CD4-positive, CD25-positive, alpha-beta regulatory T cell (primary cell): ENCODE measurements around the gene MAPK1. TPM values are rescaled to one million over a fixed set of nuclear protein-coding genes. Genes with fewer than 3 reads are reported as not detected.
"Not testable (repeated sequence)": the region's sequence is repeated elsewhere in the genome, so short reads cannot be mapped to it uniquely, and the experiment has no call there.

Experiments used
- ATAC-seq, 2 donors: fragments of 150-1000 bp; cut with Tn5 transposase; one replicate each; pipeline ENCODE4 v1.10.0; 2021; ENCODE audit warnings: low read depth in 2 of 2, moderate number of reproducible peaks in 2 of 2, moderate library complexity in 1 of 2
- DNase-seq, 3 donors: peaks; one replicate each; pipeline versions ENCODE4 v3.0.0 to v3.0.0-alpha.2; 2012 to 2022; ENCODE audit warnings: mixed read lengths in 1 of 3
- H3K27ac ChIP-seq: one replicate; pipeline ENCODE4 v1.7.0; 2013; ENCODE audit warnings: mild to moderate bottlenecking, low read length; ENCODE audit not compliant: insufficient read depth, poor library complexity, severe bottlenecking
- H3K27me3 ChIP-seq: one replicate; pipeline ENCODE4 v1.7.0; 2013; ENCODE audit warnings: low read length; ENCODE audit not compliant: control insufficient read depth, insufficient read depth
- H3K36me3 ChIP-seq: one replicate; pipeline ENCODE4 v1.7.0; 2013; ENCODE audit warnings: mild to moderate bottlenecking, low read length, moderate library complexity; ENCODE audit not compliant: control insufficient read depth, insufficient read depth
- H3K4me1 ChIP-seq: 2 replicates; pipeline ENCODE4 v1.7.0; 2013; ENCODE audit warnings: mild to moderate bottlenecking, low read length; ENCODE audit not compliant: insufficient read depth, control insufficient read depth, poor library complexity, severe bottlenecking
- H3K4me3 ChIP-seq: one replicate; pipeline ENCODE4 v1.7.0; 2013; ENCODE audit warnings: low read depth, mild to moderate bottlenecking, low read length, moderate library complexity
- H3K9me3 ChIP-seq, 2 experiments: 1 replicate in 1 of 2; 2 replicates in 1 of 2; pipeline ENCODE4 v1.7.0; 2013; ENCODE audit warnings: low read length in 2 of 2, mild to moderate bottlenecking in 1 of 2, moderate library complexity in 1 of 2; ENCODE audit not compliant: control insufficient read depth in 2 of 2
- H3K27ac Mint-ChIP-seq, 3 donors: one replicate each; pipeline ENCODE4 v1.8.0; 2020 to 2022; ENCODE audit warnings: mild to moderate bottlenecking in 3 of 3, mixed read lengths in 3 of 3, moderate library complexity in 2 of 3
- H3K27me3 Mint-ChIP-seq: one replicate; pipeline ENCODE4 v1.8.0; 2022; ENCODE audit warnings: mild to moderate bottlenecking, mixed read lengths
- H3K36me3 Mint-ChIP-seq: one replicate; pipeline ENCODE4 v1.8.0; 2020; ENCODE audit warnings: mixed read lengths
- H3K4me1 Mint-ChIP-seq, 4 donors: one replicate each; pipeline ENCODE4 v1.8.0; 2020 to 2022; ENCODE audit warnings: mixed read lengths in 4 of 4, mild to moderate bottlenecking in 1 of 4
- H3K4me3 Mint-ChIP-seq, 4 donors: one replicate each; pipeline ENCODE4 v1.8.0; 2020 to 2022; ENCODE audit warnings: mild to moderate bottlenecking in 4 of 4, mixed read lengths in 4 of 4, moderate library complexity in 3 of 4
- H3K9me3 Mint-ChIP-seq, 7 donors: one replicate each; pipeline ENCODE4 v1.8.0; 2020 to 2022; ENCODE audit warnings: mixed read lengths in 7 of 7, mild to moderate bottlenecking in 3 of 7, moderate library complexity in 2 of 7
- polyA plus RNA-seq, 4 donors: library from polyadenylated mRNA; unstranded; fragments of 300-500 nt; fragmentation: Illumina TruSeq; gene quantifications; one replicate each; pipeline ENCODE4 v1.2.3, GENCODE V29; 2021
- total RNA-seq: library from RNA; stranded (reverse); gene quantifications from one replicate; pipeline ENCODE4 v1.2.3, GENCODE V29; 2022

Gene MAPK1
- total and polyA plus RNA-seq, 5 donors from 2014 or later, result 46.5 to 88.0 (median 75.3) TPM

DNA sequence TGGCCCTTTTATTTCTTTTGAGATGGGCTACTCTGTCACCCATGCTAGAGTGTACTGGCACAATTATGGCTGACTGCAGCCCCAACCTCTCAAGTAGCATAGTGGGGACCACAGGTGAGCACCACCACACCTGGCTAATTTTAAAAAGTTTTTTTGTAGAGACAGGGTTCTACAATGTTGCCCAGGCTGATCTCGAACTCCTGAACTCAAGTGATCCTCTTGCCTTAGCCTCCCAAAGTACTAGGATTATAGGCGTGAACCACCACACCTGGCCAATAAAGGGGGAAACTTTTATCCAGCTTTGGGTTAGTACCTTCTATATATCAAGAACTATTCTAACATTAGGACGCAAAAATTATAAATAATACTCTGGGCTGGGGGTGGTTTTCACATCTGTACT is 52.1 kb downstream of the MAPK1 start:
- no peak overlapping the region for H3K4me3 ChIP-seq
- peaks cover 52% of the 10 kb centered on the region for H3K4me1 ChIP-seq
- Mint-ChIP-seq H3K4me3 (no peak overlapping the region), H3K4me1 (peaks cover 38 to 82% (median 54%) of the 10 kb centered on the region in 4 donors), H3K9me3 (no peaks in the 10 kb centered on the region), H3K36me3 (peaks cover 3% of the 10 kb centered on the region), H3K27me3 (no peaks in the 10 kb centered on the region), H3K27ac (peak overlapping the region; percentile 20 to 90 (median 52))
- H3K36me3 ChIP-seq, result no peaks in the 10 kb centered on the region
- H3K9me3 ChIP-seq, result no peaks in the 10 kb centered on the region
- no peaks in the 10 kb centered on the region for H3K27me3 ChIP-seq
- DNase-seq (no peak), ATAC-seq (no peak)
- H3K27ac ChIP-seq, result no peak overlapping the region

DNA sequence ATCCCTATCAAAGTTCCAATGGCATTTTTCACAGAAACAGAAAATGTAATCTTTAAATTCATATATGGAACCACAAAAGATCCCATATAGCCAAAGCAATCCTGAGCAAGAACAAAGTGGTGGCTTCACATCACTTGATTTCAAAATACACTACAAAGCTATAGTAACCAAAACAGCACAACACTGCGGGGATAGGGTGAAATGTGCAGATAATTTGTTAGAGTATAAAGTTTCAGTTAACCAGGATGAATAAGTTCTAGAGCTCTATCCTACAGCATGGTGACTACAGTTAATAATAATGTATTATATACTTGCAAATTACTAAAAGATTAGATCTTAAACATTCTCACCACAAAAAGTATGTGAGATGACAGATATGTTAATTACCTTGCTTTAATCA is 55.5 kb downstream of the MAPK1 start:
- Histone ChIP-seq H3K27me3 (no peaks in the 10 kb centered on the region), H3K4me1 (peaks cover 23% of the 10 kb centered on the region), H3K9me3 (no peaks in the 10 kb centered on the region), H3K4me3 (no peak overlapping the region), H3K36me3 (peaks cover 7% of the 10 kb centered on the region), H3K27ac (no peak overlapping the region)
- no peak for DNase-seq
- Mint-ChIP-seq H3K36me3 (peaks cover 5% of the 10 kb centered on the region), H3K27me3 (no peaks in the 10 kb centered on the region), H3K9me3 (no peaks in the 10 kb centered on the region), H3K27ac (peak overlapping the region in 2 of 3 donors; percentile 67 to 76), H3K4me1 (peaks cover 39 to 68% (median 45%) of the 10 kb centered on the region in 4 donors), H3K4me3 (peak overlapping the region in 1 of 4 donors; percentile 67)
- ATAC-seq, result no peak

DNA sequence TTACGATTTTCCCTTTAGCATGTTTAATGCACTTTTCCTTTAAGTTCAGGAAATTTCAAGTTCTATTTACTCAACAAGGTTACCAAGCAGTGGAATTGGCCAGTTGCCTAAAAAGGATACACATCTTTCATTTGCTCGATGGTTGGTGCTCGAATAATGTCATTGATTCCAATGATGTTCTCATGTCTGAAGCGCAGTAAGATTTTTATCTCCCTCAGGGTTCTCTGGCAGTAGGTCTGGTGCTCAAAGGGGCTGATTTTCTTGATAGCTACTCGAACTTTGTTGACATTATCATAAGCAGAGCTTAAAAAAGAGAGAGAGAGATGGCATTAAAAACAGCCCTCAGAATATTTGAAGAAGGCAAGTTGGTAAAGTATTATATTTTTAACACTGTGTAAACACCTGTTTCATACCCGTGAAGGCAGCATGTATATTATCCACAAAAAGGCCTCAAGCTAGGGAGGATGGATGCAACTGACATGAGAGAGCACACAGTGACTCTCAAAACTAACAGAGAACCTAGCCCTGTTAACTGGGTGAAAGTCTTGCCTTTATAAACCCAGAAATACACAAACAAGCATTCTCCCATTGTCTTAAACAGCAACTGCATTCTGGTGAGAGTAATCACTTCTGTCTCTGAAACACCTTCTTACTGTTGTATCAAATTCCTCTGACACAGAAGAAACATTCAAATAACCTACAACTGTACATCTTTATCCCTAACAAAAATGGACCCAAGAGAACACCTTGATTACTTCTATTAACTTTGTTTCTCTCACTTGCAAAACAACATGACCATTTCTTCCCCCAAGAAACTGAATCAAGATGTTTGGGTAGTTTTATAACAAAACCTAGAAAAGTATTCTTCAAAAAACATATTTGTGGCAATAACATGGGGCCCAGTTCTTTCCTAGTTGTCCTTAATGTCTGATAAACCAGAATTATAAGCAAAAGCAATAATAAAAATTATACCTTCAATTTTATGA is 59.6 kb downstream of the MAPK1 start:
- Mint-ChIP-seq H3K4me3 (no peak overlapping the region), H3K27me3 (no peaks in the 10 kb centered on the region), H3K27ac (peak overlapping the region; percentile 13 to 82 (median 23)), H3K9me3 (no peaks in the 10 kb centered on the region), H3K36me3 (peaks cover 33% of the 10 kb centered on the region), H3K4me1 (peaks cover 20 to 32% (median 27%) of the 10 kb centered on the region in 4 donors)
- H3K36me3 ChIP-seq, result peaks cover 46% of the 10 kb centered on the region
- no peak overlapping the region for H3K27ac ChIP-seq
- H3K4me3 ChIP-seq, result no peak overlapping the region
- DNase-seq (no peak), ATAC-seq (no peak)
- no peaks in the 10 kb centered on the region for H3K9me3 ChIP-seq
- no peaks in the 10 kb centered on the region for H3K4me1 ChIP-seq
- H3K27me3 ChIP-seq, result no peaks in the 10 kb centered on the region

DNA sequence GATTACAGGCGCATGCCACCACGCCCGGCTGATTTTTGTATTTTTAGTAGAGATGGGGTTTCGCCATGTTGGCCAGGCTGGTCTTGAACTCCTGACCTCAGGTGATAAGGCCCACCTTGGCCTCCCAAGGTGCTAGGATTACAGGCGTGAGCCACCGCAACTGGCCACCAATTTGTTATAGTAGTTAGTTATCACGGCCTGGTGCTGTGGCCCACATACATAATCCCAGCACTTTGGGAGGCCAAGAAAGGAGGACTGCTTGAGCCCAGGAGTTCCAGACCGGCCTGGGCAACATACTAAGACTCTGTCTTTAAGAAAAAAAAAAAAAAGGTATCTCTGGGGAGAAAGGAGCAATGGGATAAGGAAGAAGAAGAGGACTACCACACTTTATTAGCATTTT is 62.1 kb downstream of the MAPK1 start:
- not testable (repeated sequence) for H3K27me3 Mint-ChIP-seq, H3K4me3 Mint-ChIP-seq, ATAC-seq, H3K4me1 ChIP-seq, H3K4me3 ChIP-seq, H3K27me3 ChIP-seq, H3K9me3 Mint-ChIP-seq, DNase-seq, H3K9me3 ChIP-seq, H3K27ac ChIP-seq
- Mint-ChIP-seq H3K27ac (peak overlapping the region in 1 of 3 donors; percentile 61), H3K4me1 (peaks cover 13 to 21% (median 18%) of the 10 kb centered on the region in 4 donors), H3K36me3 (peaks cover 54% of the 10 kb centered on the region)
- H3K36me3 ChIP-seq, result peaks cover 64% of the 10 kb centered on the region

DNA sequence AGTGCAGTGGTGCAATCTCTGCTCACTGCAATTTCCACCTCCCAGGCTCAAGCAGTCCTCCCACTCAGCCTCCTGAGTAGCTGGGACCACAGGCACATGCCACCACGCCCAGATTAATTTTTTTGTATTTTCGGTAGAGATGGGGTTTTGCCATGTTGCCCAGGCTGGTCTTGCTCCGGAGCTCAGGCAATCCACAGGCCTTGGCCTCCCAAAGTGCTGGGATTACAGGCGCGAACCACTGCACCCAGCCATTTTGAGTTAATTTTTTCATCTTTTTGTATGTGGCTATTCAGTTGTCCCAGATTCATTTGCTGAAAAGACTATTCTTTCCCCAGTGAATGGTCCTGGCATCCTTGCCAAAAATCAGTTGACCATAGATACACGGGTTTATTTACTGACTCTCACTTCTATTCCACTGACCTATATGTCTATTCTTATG is 63.6 kb downstream of the MAPK1 start:
- H3K4me3 Mint-ChIP-seq, result no peak overlapping the region
- Histone ChIP-seq H3K9me3 (no peaks in the 10 kb centered on the region), H3K27me3 (no peaks in the 10 kb centered on the region), H3K4me1 (no peaks in the 10 kb centered on the region), H3K36me3 (peaks cover 71% of the 10 kb centered on the region), H3K27ac (no peak overlapping the region), H3K4me3 (no peak overlapping the region)
- peaks cover 0 to 3% (median 0%) of the 10 kb centered on the region in 7 donors for H3K9me3 Mint-ChIP-seq
- DNase-seq, result no peak
- H3K36me3 Mint-ChIP-seq, result peaks cover 60% of the 10 kb centered on the region
- peaks cover 9 to 17% (median 14%) of the 10 kb centered on the region in 4 donors for H3K4me1 Mint-ChIP-seq
- H3K27me3 Mint-ChIP-seq, result no peaks in the 10 kb centered on the region
- ATAC-seq, result no peak
- no peak overlapping the region for H3K27ac Mint-ChIP-seq

DNA sequence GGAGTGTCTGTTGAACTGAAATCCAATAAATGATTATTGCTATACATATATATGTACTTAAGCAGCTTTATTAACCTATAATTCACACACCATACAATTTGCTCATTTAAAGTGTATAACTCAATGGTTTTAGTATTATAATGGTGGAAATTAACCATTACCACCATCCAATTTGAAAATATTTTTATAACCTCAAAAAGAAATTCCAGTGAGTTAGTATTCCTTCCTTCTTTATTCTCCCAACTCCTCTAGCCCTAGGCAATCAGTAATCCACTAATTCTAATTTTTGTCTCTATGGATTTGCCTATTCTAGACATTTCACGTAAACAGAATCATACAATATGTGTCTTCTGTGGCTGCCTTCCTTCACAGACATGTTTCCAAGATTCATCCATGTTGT is 64.8 kb downstream of the MAPK1 start:
- H3K27me3 Mint-ChIP-seq, result no peaks in the 10 kb centered on the region
- DNase-seq (no peak), ATAC-seq (no peak)
- H3K36me3 Mint-ChIP-seq, result peaks cover 65% of the 10 kb centered on the region
- peaks cover 0 to 3% (median 0%) of the 10 kb centered on the region in 7 donors for H3K9me3 Mint-ChIP-seq
- Histone ChIP-seq H3K27ac (no peak overlapping the region), H3K36me3 (peaks cover 82% of the 10 kb centered on the region), H3K4me3 (no peak overlapping the region), H3K27me3 (no peaks in the 10 kb centered on the region), H3K4me1 (no peaks in the 10 kb centered on the region), H3K9me3 (no peaks in the 10 kb centered on the region)
- H3K4me1 Mint-ChIP-seq, result peaks cover 6 to 10% (median 7%) of the 10 kb centered on the region in 4 donors
- H3K4me3 Mint-ChIP-seq, result no peak overlapping the region
- peak overlapping the region in 1 of 3 donors; percentile 32 for H3K27ac Mint-ChIP-seq

DNA sequence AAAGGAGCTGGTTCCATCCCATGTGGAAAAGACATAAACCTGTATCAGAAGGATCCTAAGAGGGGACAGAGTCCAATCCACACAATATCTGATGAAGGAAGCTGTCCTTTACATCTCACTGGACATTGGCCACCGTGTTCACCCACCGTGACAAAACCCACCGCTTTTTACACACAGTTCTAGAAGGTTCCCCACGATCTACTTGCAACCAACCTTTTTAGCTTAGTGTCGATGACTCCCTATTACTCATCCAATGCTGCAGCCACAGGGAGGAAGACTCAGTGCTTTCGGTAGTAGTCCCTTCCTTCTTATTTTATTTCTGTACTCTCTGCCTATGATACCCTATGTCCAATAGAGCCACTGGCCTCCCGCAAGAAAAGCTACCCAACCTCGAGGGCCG is 65.4 kb downstream of the MAPK1 start:
- Mint-ChIP-seq H3K36me3 (peaks cover 64% of the 10 kb centered on the region), H3K4me3 (no peak overlapping the region), H3K9me3 (peaks cover 0 to 3% (median 0%) of the 10 kb centered on the region in 7 donors), H3K4me1 (peaks cover under 1 to 10% (median 6%) of the 10 kb centered on the region in 4 donors), H3K27ac (peak overlapping the region in 1 of 3 donors; percentile 32), H3K27me3 (no peaks in the 10 kb centered on the region)
- no peak for ATAC-seq
- Histone ChIP-seq H3K36me3 (peaks cover 82% of the 10 kb centered on the region), H3K4me1 (no peaks in the 10 kb centered on the region), H3K27ac (no peak overlapping the region), H3K9me3 (no peaks in the 10 kb centered on the region), H3K4me3 (no peak overlapping the region), H3K27me3 (no peaks in the 10 kb centered on the region)
- no peak for DNase-seq
